ENCODE data around the gene TEX19.
"Not testable (repeated sequence)": the region's sequence is repeated elsewhere in the genome, so short reads cannot be mapped to it uniquely, and the experiment has no call there.

Gene TEX19

GRCh38 chr17:82356845-82357355, 2.1 kb upstream of the TEX19 start:
- DNase-seq (ENCODE audit: low read depth): no peak

- DNase-seq (ENCODE audit: low read depth): no peak
Measured at GRCh38 chr17:82357394-82357793, 1.7 kb upstream of the TEX19 start.

GRCh38 chr17:82359451-82360074, 516 bp downstream of the TEX19 start:
- DNase-seq (ENCODE audit: low read depth): not testable (repeated sequence)

GRCh38 chr17:82361885-82362633, 3.0 kb downstream of the TEX19 start:
- no peak for DNase-seq (ENCODE audit: low read depth)

- DNase-seq (ENCODE audit: low read depth): no peak
Measured at GRCh38 chr17:82365606-82366295, 6.7 kb downstream of the TEX19 start.

DNA sequence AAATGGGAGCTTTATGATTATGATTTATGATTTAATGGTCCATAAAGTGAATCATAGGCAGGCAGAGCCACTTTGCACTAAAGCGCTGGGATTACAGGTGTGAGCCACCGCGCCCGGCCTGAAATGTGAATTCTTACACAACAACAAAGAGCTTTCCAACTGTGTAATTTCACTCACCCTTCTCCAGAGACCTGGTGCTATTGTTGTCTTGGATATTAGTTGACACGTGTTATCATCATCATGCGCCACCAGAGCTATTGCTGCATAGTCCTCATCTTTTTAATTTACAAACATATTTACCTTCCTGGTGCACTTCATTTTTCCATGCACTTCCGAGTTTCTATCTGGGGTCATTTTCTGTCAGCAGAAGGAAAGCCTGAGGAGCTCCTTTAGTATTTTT, 7.7 kb downstream of the TEX19 start:
- no peak for DNase-seq (ENCODE audit: low read depth)

GRCh38 chr17:82367724-82368524, 8.9 kb downstream of the TEX19 start:
- DNase-seq (ENCODE audit: low read depth): no peak

DNA sequence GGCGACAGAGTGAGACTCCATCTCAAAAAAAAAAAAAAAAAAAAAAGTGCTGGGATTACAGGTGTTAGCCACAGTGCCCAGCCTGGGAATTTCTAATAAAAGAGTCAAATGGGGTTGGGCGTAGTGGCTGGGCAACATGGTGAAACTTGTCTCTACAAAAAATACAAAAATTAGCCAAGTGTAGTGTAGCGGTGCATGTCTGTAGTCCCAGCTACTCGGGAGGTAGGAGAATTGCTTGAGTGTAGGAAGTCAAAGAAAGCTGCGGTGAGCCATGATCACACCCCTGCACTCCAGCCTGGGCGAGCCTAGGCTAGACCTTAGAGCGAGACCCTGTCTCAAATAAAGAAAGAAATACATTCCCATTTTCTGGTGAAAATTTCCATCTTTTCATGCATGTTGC, 10.2 kb downstream of the TEX19 start:
- no peak for DNase-seq (ENCODE audit: low read depth)

- no peak for DNase-seq (ENCODE audit: low read depth)
Measured at GRCh38 chr17:82370471-82371332, 11.7 kb downstream of the TEX19 start.

DNA sequence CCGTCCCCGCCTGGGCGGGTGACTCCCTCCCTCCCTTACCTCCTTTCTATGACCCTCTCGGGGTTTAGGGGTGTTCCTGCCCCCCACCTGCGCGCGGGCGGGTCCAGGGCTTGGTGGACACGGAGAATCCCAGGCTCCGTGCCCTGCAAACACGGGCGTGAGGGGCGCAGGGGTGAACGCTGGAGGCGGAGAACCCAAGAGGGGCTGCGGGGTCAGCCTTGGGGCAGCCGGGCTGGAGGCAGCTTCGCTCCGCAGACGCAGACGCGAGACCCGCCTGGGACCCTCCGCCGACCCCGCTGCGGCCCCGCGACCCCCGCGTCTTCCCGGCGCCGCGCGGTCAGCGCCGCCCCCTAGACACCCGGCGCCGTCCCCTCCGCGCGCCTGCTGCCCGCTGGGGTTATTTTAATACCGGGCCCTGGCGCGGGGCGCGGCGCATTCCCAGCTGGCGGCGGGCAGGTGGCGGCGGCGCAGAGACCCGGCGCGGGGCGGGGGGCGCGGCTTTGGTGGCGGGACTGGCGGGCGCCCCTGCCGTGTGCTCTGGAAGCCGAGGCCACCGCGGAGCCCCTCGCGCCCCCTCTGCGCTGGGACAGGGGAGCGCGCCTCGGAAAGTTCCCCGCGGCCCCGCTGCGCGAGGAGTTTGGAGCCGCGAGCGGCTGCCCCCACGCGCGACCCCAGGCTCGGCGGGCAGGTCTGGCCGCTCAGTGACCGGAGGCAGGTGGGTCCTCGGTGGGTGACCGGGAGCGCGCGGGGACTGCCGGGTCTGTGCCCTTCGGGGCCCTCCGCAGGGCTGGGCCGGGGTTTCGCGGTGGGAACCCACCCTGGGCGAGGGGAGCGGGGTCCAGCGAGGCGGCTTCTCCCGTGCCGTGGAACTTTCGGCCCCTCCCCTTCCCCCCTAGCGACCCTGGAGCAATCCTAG, 12.5 kb downstream of the TEX19 start, which contains the start of gene UTS2R:
UTS2R (plus strand) TSS at position 433 of the 916 bp plus-strand sequence. CDS start 2,560 bp downstream, outside the sequence.
- DNase-seq (ENCODE audit: low read depth): no peak

- DNase-seq (ENCODE audit: low read depth): no peak
Measured at GRCh38 chr17:82372249-82373071, 13.4 kb downstream of the TEX19 start.

DNA sequence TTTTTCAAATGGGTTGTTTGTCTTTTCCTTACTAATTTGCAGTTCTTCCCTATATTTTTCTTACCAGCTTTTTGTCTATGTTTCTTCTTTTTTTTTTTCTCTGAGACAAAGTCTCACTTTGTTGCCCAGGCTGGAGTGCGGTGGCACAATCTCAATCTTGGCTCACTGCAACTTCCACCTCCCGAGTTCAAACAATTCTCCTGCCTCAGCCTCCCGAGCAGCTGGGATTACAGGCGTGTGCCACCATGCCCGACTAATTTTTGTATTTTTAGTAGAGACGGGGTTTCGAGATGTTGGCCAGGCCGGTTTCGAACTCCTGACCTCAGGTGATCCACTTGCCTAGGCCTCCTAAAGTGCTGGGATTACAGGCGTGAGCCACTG, 14.0 kb downstream of the TEX19 start:
- DNase-seq (ENCODE audit: low read depth): not testable (repeated sequence)

DNA sequence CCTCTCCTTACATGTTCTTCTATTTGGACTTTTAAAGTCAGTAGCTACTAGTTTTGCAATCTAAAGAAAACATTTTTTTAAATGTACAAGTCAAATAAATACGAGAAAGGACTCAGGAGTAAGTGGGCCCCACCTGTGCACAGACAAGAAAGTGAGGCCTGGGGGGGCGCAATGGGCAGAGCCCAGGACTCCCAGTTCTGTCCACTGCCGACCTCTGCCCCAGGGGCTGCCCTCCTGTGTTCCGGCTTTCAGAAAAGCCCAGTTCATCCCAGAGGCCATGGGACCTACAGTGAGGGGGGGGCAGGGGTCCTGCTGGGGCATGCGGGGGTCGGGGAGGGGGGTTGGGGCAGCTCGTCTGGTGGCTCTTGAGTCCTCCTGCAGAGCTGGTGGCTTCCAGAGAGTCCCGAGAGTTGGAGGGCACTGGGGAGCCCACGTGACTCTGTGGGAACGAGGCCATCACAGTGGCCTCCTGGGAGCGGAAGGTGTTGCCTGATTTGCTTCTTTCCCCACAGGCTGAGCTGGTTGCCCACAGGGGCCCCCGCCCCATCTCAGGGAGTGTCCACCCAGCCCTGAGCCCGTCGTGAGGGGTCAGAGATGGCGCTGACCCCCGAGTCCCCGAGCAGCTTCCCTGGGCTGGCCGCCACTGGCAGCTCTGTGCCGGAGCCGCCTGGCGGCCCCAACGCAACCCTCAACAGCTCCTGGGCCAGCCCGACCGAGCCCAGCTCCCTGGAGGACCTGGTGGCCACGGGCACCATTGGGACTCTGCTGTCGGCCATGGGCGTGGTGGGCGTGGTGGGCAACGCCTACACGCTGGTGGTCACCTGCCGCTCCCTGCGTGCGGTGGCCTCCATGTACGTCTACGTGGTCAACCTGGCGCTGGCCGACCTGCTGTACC, 14.9 kb downstream of the TEX19 start:
- DNase-seq (ENCODE audit: low read depth): no peak

DNA sequence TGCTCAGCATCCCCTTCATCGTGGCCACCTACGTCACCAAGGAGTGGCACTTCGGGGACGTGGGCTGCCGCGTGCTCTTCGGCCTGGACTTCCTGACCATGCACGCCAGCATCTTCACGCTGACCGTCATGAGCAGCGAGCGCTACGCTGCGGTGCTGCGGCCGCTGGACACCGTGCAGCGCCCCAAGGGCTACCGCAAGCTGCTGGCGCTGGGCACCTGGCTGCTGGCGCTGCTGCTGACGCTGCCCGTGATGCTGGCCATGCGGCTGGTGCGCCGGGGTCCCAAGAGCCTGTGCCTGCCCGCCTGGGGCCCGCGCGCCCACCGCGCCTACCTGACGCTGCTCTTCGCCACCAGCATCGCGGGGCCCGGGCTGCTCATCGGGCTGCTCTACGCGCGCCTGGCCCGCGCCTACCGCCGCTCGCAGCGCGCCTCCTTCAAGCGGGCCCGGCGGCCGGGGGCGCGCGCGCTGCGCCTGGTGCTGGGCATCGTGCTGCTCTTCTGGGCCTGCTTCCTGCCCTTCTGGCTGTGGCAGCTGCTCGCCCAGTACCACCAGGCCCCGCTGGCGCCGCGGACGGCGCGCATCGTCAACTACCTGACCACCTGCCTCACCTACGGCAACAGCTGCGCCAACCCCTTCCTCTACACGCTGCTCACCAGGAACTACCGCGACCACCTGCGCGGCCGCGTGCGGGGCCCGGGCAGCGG, 15.7 kb downstream of the TEX19 start:
- DNase-seq (ENCODE audit: low read depth): no peak

GRCh38 chr17:82375359-82376041, 16.5 kb downstream of the TEX19 start:
- DNase-seq (ENCODE audit: low read depth): no peak

DNA sequence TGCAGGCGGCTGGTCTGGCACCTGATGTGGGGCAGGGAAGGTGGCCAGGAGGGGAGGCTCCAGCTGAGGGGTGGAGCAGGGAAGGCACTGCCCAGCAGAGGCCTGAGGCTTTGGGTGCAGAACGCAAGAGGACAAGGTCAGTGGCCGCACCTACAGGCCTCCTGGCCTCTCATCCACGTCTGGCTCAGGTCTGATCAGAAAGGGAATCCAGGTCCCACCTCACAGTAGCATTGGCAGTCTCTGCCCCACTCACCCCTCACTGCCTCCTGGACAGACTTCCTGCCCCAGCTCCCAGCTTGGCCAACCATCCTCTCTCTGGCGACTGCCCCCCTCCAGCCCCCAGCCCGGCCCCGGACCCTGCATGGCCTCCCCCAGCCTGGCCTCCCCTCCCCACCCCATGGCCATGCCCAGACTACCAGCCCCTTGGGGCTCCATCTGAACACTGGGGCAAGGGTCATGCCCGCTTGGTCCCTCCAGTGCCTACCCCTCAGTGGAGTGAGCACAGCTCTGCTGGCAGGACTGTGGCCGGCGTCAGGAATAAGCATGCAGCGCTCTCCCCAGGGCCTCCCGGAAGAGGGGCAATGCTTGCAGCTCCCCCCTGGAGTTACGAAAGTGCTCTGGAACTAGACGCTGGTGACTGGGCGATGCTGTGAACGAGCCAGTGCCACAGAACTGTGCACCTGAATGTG, 17.1 kb downstream of the TEX19 start:
- DNase-seq (ENCODE audit: low read depth): no peak
